Lower leg skin (tissue), 3 donors: Measurements from ENCODE around the gene MTHFD1.

ENCODE experiments used
- CTCF ChIP-seq, 3 donors: fragments of 450-650 bp; IDR thresholded peaks; one replicate each; pipeline ENCODE4 v1.5.1; 2016; ENCODE audit warnings: antibody characterized with exemption in 3 of 3, mild to moderate bottlenecking in 3 of 3, moderate library complexity in 2 of 3
- POLR2A ChIP-seq, 2 donors: fragments of 450-650 bp; IDR thresholded peaks; one replicate each; pipeline ENCODE4 v1.6.1; 2016 to 2017; ENCODE audit warnings: antibody characterized with exemption in 2 of 2, mild to moderate bottlenecking in 1 of 2, moderate library complexity in 1 of 2

GRCh38 chr14:64391986-64392385 lies 3.8 kb downstream of the MTHFD1 start:
- TF ChIP-seq CTCF (IDR thresholded peaks at IDR 0.05) (no peak), POLR2A (IDR thresholded peaks at IDR 0.05) (no peak)
